Coronary artery (tissue), 2 donors: Measurements from ENCODE around the gene BLOC1S3.

ENCODE experiments used
- DNase-seq: peaks from one replicate; pipeline ENCODE4 v3.0.0-alpha.2; 2017; ENCODE audit warnings: low spot score
- H3K27ac ChIP-seq, 2 donors: fragments of 200-600 bp; sonication (generic); one replicate each; pipeline ENCODE4 v1.5.1; 2016 to 2019
- H3K4me3 ChIP-seq: fragments of 200-600 bp; sonication (generic); 2 replicates; pipeline ENCODE4 v1.5.1; 2016; ENCODE audit warnings: mild to moderate bottlenecking, moderate library complexity
- CTCF ChIP-seq: fragments of 200-600 bp; sonication (generic); IDR thresholded peaks from one replicate; pipeline ENCODE4 v1.5.1; 2019; ENCODE audit warnings: antibody characterized with exemption

BLOC1S3 gene

GRCh38 chr19:45146741-45147205 is 31.8 kb upstream of the BLOC1S3 start:
- Histone ChIP-seq H3K27ac (no peak overlapping the region), H3K4me3 (no peak overlapping the region)
- TF ChIP-seq CTCF = no peak
- no peak for DNase-seq

- Histone ChIP-seq H3K27ac (no peak overlapping the region), H3K4me3 (no peak overlapping the region)
- DNase-seq = no peak
- TF ChIP-seq CTCF = no peak
Measured at GRCh38 chr19:45147835-45148676, 30.5 kb upstream of the BLOC1S3 start.

- no peak for DNase-seq
- no peak overlapping the region for H3K27ac ChIP-seq
- no peak for TF ChIP-seq CTCF
- no peak overlapping the region for H3K4me3 ChIP-seq
Measured at GRCh38 chr19:45149129-45149528, 29.5 kb upstream of the BLOC1S3 start.

GRCh38 chr19:45150180-45150579 is 28.4 kb upstream of the BLOC1S3 start:
- TF ChIP-seq CTCF = no peak
- DNase-seq = no peak
- H3K27ac ChIP-seq = no peak overlapping the region
- H3K4me3 ChIP-seq = no peak overlapping the region

GRCh38 chr19:45150751-45151281 is 27.8 kb upstream of the BLOC1S3 start:
- DNase-seq = no peak
- Histone ChIP-seq H3K27ac (no peak overlapping the region), H3K4me3 (no peak overlapping the region)
- TF ChIP-seq CTCF = no peak

GRCh38 chr19:45151320-45151719 is 27.3 kb upstream of the BLOC1S3 start:
- Histone ChIP-seq H3K27ac (no peak overlapping the region), H3K4me3 (no peak overlapping the region)
- no peak for TF ChIP-seq CTCF
- DNase-seq = no peak
